HepG2 (cell line): Measurements from ENCODE around the gene ZNF816. TPM values are rescaled to one million over a fixed set of nuclear protein-coding genes. Genes with fewer than 3 reads are reported as not detected.

ENCODE experiments used
- ATAC-seq: fragments of 200-7000 bp; cut with Tn5 transposase; 3 replicates; pipeline ENCODE4 v1.9.1; 2020; ENCODE audit warnings: mild to moderate bottlenecking, moderate library complexity
- BruUV-seq: library from RNA; stranded (reverse); fragments of 400-500 nt; replicated peaks from 2 replicates; lab custom pipeline; 2021; lab: Mats Ljungman, UMichigan
- CTCF ChIA-PET: fragments of 300-600 bp; formaldehyde crosslinking; extraction: SDS; loops from one replicate; lab custom pipeline; 2021; ENCODE audit warnings: low total read pairs, inconsistent platforms, low intra/inter-chr PET ratio; lab: Yijun Ruan, JAX
- POLR2A ChIA-PET: fragments of 350-600 bp; sonication (Branson Sonifier 250); formaldehyde crosslinking; loops from one replicate; lab custom pipeline; 2020; ENCODE audit warnings: antibody characterized with exemption, inconsistent platforms; lab: Yijun Ruan, JAX
- DNase-seq: peaks from one replicate; pipeline ENCODE4 v3.0.0-alpha.2; 2015; ENCODE audit warnings: low spot score
- FAIRE-seq: peaks from 3 replicates; lab custom pipeline; 2011; peaks lifted over from hg19 to GRCh38; lab: Jason Lieb, UNC
- H2AFZ ChIP-seq: one replicate; pipeline ENCODE4 v1.6.1; 2011; ENCODE audit warnings: low read length, inconsistent platforms
- H3K27ac ChIP-seq: fragments of 300-600 bp; 3 replicates; pipeline ENCODE4 v1.8.0; 2011; ENCODE audit warnings: mixed run types, mild to moderate bottlenecking, mixed read lengths, low read length, inconsistent platforms; ENCODE audit not compliant: insufficient read depth; ENCODE audit errors: extremely low read length
- H3K27me3 ChIP-seq, 2 experiments: fragments of 200-600 bp in 1 of 2; 2 replicates in 1 of 2; 3 replicates in 1 of 2; pipeline versions ENCODE4 v1.6.0 to v1.8.0; 2011; ENCODE audit warnings: low read length in 2 of 2, mild to moderate bottlenecking in 2 of 2, moderate library complexity in 2 of 2, inconsistent platforms in 1 of 2; ENCODE audit not compliant: insufficient read depth in 2 of 2, control insufficient read depth in 1 of 2
- H3K36me3 ChIP-seq, 2 experiments: fragments of 200-600 bp in 1 of 2; replicated peaks in 1 of 2; 2 replicates in 1 of 2; 3 replicates in 1 of 2; pipeline versions ENCODE4 v1.5.1 to v1.8.0; 2011; ENCODE audit warnings: low read length in 2 of 2, inconsistent platforms in 1 of 2; ENCODE audit not compliant: insufficient read depth in 2 of 2, control insufficient read depth in 1 of 2
- H3K4me1 ChIP-seq: 2 replicates; pipeline ENCODE4 v1.5.1; 2012; ENCODE audit warnings: low read length, inconsistent platforms; ENCODE audit not compliant: insufficient read depth
- H3K4me2 ChIP-seq: 2 replicates; pipeline ENCODE4 v1.6.0; 2011; ENCODE audit warnings: low read depth, low read length, inconsistent platforms
- H3K4me3 ChIP-seq, 3 experiments: fragments of 200-600 bp in 1 of 3; sonication (generic), shearing (Covaris generic) in 1 of 3; replicated peaks in 1 of 3; 2 replicates each; pipeline ENCODE4 v1.5.1; 2011 to 2016; ENCODE audit warnings: low read length in 3 of 3, inconsistent platforms in 2 of 3, low read depth in 2 of 3, mild to moderate bottlenecking in 2 of 3, control low read depth in 1 of 3, mixed read lengths in 1 of 3; ENCODE audit not compliant: insufficient read depth in 1 of 3
- H3K79me2 ChIP-seq: one replicate; pipeline ENCODE4 v1.6.1; 2011; ENCODE audit warnings: low read length, inconsistent platforms; ENCODE audit not compliant: insufficient read depth
- H3K9ac ChIP-seq: 2 replicates; pipeline ENCODE4 v1.6.0; 2011; ENCODE audit warnings: mild to moderate bottlenecking, low read depth, low read length, inconsistent platforms; ENCODE audit not compliant: insufficient read depth
- H3K9me3 ChIP-seq: 2 replicates; pipeline ENCODE4 v1.5.1; 2012; ENCODE audit warnings: mild to moderate bottlenecking, low read length
- H4K20me1 ChIP-seq: 2 replicates; pipeline ENCODE4 v1.6.0; 2011; ENCODE audit warnings: inconsistent platforms, mild to moderate bottlenecking, low read length, moderate library complexity; ENCODE audit not compliant: insufficient read depth
- ATF6 ChIP-seq: sonication (generic); formaldehyde crosslinking; conservative IDR thresholded peaks from 2 replicates; pipeline ENCODE4 v1.4.0; 2020; ENCODE audit warnings: missing genetic modification reagents
- NFYC ChIP-seq: IDR thresholded peaks from 2 replicates; pipeline ENCODE4 v1.6.1; 2016; ENCODE audit warnings: missing genetic modification reagents, missing compliant biosample characterization
- SOX5 ChIP-seq: IDR thresholded peaks from 2 replicates; pipeline ENCODE4 v1.6.1; 2016; ENCODE audit warnings: borderline replicate concordance
- TSC22D2 ChIP-seq: sonication (generic); formaldehyde crosslinking; IDR thresholded peaks from 2 replicates; pipeline ENCODE4 v1.5.1; 2020; ENCODE audit warnings: missing genetic modification reagents, mild to moderate bottlenecking, borderline replicate concordance
- ZBTB2 ChIP-seq: sonication (generic); formaldehyde crosslinking; IDR thresholded peaks from 2 replicates; pipeline ENCODE4 v1.8.0; 2022; ENCODE audit warnings: low read depth, missing genetic modification reagents
- ZBTB37 ChIP-seq: sonication (generic); formaldehyde crosslinking; IDR thresholded peaks from 2 replicates; pipeline ENCODE4 v1.4.0; 2020; ENCODE audit warnings: mild to moderate bottlenecking, missing genetic modification reagents
- ZNF160 ChIP-seq: sonication (generic); formaldehyde crosslinking; IDR thresholded peaks from 2 replicates; pipeline ENCODE4 v1.8.0; 2022; ENCODE audit warnings: mild to moderate bottlenecking, inconsistent platforms, missing genetic modification reagents
- ZNF580 ChIP-seq: IDR thresholded peaks from 2 replicates; pipeline ENCODE4 v1.6.1; 2016; ENCODE audit warnings: low read depth, borderline replicate concordance
- ZNF614 ChIP-seq: IDR thresholded peaks from 2 replicates; pipeline ENCODE4 v1.6.1; 2018; ENCODE audit warnings: missing biosample characterization, missing genetic modification reagents, inconsistent platforms, borderline replicate concordance
- WGBS: methylation state at CpG from one replicate; pipeline ENCODE4 v1.1.6; 2017; ENCODE audit warnings: low lambda C conversion rate; 5-methylcytosine and 5-hydroxymethylcytosine counted together
- in situ Hi-C: cut with HindIII; loops from 2 replicates; pipeline ENCODE4 v1.10.0; 2017; ENCODE audit warnings: low pct_unique_long_range_greater_than_20kb; ENCODE audit not compliant: extremely low pct_ligation_motif_present
- intact Hi-C: fragments of 100-400 bp; cut with micrococcal nuclease; formaldehyde crosslinking; loops from one replicate; pipeline ENCODE4 v1.10.0; 2022; ENCODE audit not compliant: unreplicated experiment
- polyA plus RNA-seq, 8 experiments: library from polyadenylated mRNA; depleted of rRNA in 3 of 8; stranded (reverse) in 7 of 8; unstranded in 1 of 8; fragments of >200 nt; fragmentation: Illumina TruSeq in 4 of 8; extraction: Trizol in 4 of 8; gene quantifications; 2 replicates each; pipeline versions ENCODE4 v1.2.1 to v1.2.3, GENCODE V29; 2011 to 2016; ENCODE audit warnings: low read depth in 4 of 8, missing spikeins in 1 of 8, mixed read lengths in 1 of 8; ENCODE audit not compliant: insufficient read depth in 1 of 8
- total RNA-seq, 5 experiments: library from RNA; depleted of rRNA; stranded (reverse); fragments of >200 nt; fragmentation: Illumina TruSeq; extraction: Trizol; gene quantifications; 2 replicates each; pipeline ENCODE4 v1.2.3, GENCODE V29; 2016; ENCODE audit warnings: low read depth in 1 of 5
- TF ChIP-seq, protein P1 (sequence below): sonication (generic); formaldehyde crosslinking; IDR thresholded peaks from 2 replicates; pipeline ENCODE4 v1.4.0; 2020; ENCODE audit warnings: missing genetic modification reagents, borderline replicate concordance
- TF ChIP-seq, protein P2 (sequence below): sonication (generic); formaldehyde crosslinking; IDR thresholded peaks from 2 replicates; pipeline ENCODE4 v1.9.0; 2021; ENCODE audit warnings: missing genetic modification reagents, mild to moderate bottlenecking, borderline replicate concordance

The ZNF816 gene
- total and polyA plus RNA-seq, 2 of the 13 experiments (the other 11 are each of a cell fraction or from before 2014, with no cell fraction given): 5.2 to 14.1 TPM

GRCh38 chr19:52992109-52993004 lies 29.7 kb upstream of the ZNF816 start:
- in situ Hi-C loops: no loop called here
- no peak overlapping the region for H3K4me2 ChIP-seq
- H4K20me1 ChIP-seq: no peaks in the 10 kb centered on the region
- no peak for DNase-seq
- H3K4me1 ChIP-seq: no peaks in the 10 kb centered on the region
- WGBS: 54% methylated on average over 26 of the region's 26 CpGs
- BruUV-seq: no TSS peak
- no peak for ATAC-seq
- H3K36me3 ChIP-seq: no peaks in the 10 kb centered on the region
- no peaks in the 10 kb centered on the region for H3K27me3 ChIP-seq
- H3K9me3 ChIP-seq: peaks cover 46% of the 10 kb centered on the region
- H3K9ac ChIP-seq: no peak overlapping the region
- FAIRE-seq: no peak
- POLR2A ChIA-PET: no interaction called here
- H2AFZ ChIP-seq: no peak overlapping the region
- no peak overlapping the region for H3K4me3 ChIP-seq
- CTCF ChIA-PET: no interaction called here
- no peak overlapping the region for H3K27ac ChIP-seq
- H3K79me2 ChIP-seq: no peaks in the 10 kb centered on the region
- intact Hi-C loops: no loop called here
- TF ChIP-seq SOX5 (CRISPR knock-in tag) (no peak), ZNF580 (CRISPR knock-in tag) (no peak), NFYC (no peak), ZBTB37 (CRISPR knock-in tag) (no peak), ZBTB2 (CRISPR knock-in tag) (no peak), ZNF614 (CRISPR knock-in tag) (no peak), ZNF160 (no peak), ATF6 (CRISPR knock-in tag) (no peak), TSC22D2 (CRISPR knock-in tag) (no peak)
- TF ChIP-seq, protein P1, sequence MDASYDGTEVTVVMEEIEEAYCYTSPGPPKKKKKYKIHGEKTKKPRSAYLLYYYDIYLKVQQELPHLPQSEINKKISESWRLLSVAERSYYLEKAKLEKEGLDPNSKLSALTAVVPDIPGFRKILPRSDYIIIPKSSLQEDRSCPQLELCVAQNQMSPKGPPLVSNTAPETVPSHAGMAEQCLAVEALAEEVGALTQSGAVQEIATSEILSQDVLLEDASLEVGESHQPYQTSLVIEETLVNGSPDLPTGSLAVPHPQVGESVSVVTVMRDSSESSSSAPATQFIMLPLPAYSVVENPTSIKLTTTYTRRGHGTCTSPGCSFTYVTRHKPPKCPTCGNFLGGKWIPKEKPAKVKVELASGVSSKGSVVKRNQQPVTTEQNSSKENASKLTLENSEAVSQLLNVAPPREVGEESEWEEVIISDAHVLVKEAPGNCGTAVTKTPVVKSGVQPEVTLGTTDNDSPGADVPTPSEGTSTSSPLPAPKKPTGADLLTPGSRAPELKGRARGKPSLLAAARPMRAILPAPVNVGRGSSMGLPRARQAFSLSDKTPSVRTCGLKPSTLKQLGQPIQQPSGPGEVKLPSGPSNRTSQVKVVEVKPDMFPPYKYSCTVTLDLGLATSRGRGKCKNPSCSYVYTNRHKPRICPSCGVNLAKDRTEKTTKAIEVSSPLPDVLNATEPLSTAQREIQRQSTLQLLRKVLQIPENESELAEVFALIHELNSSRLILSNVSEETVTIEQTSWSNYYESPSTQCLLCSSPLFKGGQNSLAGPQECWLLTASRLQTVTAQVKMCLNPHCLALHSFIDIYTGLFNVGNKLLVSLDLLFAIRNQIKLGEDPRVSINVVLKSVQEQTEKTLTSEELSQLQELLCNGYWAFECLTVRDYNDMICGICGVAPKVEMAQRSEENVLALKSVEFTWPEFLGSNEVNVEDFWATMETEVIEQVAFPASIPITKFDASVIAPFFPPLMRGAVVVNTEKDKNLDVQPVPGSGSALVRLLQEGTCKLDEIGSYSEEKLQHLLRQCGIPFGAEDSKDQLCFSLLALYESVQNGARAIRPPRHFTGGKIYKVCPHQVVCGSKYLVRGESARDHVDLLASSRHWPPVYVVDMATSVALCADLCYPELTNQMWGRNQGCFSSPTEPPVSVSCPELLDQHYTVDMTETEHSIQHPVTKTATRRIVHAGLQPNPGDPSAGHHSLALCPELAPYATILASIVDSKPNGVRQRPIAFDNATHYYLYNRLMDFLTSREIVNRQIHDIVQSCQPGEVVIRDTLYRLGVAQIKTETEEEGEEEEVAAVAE: no peak
- TF ChIP-seq, protein P2, sequence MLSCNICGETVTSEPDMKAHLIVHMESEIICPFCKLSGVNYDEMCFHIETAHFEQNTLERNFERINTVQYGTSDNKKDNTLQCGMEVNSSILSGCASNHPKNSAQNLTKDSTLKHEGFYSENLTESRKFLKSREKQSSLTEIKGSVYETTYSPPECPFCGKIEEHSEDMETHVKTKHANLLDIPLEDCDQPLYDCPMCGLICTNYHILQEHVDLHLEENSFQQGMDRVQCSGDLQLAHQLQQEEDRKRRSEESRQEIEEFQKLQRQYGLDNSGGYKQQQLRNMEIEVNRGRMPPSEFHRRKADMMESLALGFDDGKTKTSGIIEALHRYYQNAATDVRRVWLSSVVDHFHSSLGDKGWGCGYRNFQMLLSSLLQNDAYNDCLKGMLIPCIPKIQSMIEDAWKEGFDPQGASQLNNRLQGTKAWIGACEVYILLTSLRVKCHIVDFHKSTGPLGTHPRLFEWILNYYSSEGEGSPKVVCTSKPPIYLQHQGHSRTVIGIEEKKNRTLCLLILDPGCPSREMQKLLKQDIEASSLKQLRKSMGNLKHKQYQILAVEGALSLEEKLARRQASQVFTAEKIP (CRISPR knock-in tag): no peak
